Right hindlimb (tissue), 1 donor: ENCODE measurements around the gene CYP21A2.
"Not testable (repeated sequence)": the region's sequence is repeated elsewhere in the genome, so short reads cannot be mapped to it uniquely, and the experiment has no call there.

Experiments used
- DNase-seq: peaks from one replicate; pipeline ENCODE4 v3.0.0-alpha.2; 2018

CYP21A2 gene

GRCh38 chr6:32056254-32056653, 18.0 kb downstream of the CYP21A2 start:
- peak; percentile 14 for DNase-seq

- DNase-seq, result peak; percentile 13
Observed at GRCh38 chr6:32057966-32058365, 19.8 kb downstream of the CYP21A2 start.

DNA sequence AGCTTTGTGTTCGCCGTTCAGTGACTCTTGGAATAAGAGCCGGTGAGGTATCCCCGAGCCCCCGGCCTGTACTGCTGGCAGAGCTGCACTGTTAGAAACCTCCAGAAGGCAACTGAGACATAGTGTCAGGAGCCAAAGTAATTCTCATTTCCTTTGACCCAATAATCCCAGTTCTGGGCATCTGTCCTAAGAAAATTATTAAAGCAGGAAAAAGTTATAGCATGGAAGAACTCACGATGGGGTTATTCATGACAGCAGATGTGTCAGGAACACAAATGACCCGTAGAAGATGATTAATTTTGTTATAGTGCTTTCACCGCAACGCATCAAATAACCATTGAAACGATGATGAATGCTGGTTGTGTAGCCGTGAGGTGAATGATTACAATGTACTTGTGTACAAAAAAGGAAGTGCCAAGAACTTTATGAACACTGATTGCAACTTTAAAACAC, 20.3 kb downstream of the CYP21A2 start:
- DNase-seq, result peak; percentile 63

DNA sequence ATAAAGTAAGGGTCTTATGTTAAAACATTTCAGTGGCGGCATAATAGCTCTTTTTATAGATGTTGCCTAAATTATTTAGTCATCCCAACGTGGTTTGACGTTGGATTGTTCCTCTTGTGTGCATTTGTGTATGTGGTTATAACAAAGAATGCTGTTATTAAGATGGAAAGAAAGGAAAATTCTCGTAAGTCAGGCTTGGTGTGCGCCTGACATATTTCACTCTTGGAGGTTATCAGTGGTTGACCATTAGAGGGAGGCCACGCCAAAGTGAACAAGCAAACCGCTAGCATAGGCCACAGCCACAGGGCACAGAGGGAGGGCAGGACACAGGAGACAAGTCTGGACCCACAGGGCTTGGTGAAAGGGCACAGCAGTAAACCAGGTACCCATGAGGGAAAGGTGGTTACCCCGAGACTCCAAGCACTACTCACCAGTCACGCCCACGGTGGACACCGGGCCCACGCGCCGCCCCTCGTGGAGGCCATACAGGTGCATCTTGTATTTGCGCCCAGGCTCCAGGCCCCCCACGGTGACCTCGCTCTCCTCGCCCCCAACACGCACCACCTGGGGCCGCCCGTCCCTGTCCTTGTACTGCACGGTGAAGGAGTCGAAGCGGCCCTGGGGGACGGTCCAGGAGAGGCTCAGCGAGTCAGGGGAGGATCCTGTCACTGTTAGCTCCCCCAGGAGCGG, 22.9 kb downstream of the CYP21A2 start:
- DNase-seq, result peak; percentile 12

GRCh38 chr6:32064706-32065105, 26.5 kb downstream of the CYP21A2 start:
- DNase-seq, result no peak

DNA sequence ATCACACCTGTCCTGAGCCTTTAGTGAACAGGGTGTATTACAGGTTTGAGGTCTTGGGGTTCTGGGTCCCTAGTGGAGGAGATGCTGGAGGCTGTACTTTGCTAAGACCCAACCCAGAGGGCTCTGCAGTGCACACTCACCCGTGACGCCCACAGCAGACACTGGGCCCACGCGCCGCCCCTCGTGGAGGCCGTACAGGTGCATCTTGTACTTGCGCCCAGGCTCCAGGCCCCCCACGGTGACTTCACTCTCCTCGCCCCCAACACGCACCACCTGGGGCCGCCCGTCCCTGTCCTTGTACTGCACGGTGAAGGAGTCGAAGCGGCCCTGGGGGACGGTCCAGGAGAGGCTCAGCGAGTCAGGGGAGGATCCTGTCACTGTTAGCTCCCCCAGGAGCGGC, 29.3 kb downstream of the CYP21A2 start:
- not testable (repeated sequence) for DNase-seq

DNA sequence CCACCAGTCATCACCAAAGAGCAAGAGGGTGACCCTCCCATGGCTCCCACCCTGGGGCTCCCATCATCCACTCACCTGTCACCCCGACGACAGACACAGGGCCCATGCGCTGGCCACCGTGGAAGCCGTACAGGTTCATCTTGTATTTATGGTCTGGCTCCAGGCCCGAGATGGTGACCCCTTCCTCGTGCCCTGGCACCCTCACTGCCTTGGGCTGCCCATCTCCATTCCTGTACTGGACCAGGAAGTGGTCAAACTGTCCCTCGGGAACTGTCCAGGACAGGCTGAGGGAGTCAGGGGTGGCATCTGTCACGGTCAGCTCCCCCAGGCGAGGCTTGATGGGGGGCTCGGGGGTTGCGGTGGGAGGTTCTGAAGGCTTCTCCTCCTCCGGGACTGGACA, 30.1 kb downstream of the CYP21A2 start:
- DNase-seq, result not testable (repeated sequence)

- DNase-seq, result no peak
Observed at GRCh38 chr6:32068867-32069266, 30.7 kb downstream of the CYP21A2 start.

- DNase-seq, result peak; percentile 20
Observed at GRCh38 chr6:32069460-32069859, 31.2 kb downstream of the CYP21A2 start.

- DNase-seq, result peak; percentile 10
Observed at GRCh38 chr6:32069878-32070515, 31.8 kb downstream of the CYP21A2 start.

DNA sequence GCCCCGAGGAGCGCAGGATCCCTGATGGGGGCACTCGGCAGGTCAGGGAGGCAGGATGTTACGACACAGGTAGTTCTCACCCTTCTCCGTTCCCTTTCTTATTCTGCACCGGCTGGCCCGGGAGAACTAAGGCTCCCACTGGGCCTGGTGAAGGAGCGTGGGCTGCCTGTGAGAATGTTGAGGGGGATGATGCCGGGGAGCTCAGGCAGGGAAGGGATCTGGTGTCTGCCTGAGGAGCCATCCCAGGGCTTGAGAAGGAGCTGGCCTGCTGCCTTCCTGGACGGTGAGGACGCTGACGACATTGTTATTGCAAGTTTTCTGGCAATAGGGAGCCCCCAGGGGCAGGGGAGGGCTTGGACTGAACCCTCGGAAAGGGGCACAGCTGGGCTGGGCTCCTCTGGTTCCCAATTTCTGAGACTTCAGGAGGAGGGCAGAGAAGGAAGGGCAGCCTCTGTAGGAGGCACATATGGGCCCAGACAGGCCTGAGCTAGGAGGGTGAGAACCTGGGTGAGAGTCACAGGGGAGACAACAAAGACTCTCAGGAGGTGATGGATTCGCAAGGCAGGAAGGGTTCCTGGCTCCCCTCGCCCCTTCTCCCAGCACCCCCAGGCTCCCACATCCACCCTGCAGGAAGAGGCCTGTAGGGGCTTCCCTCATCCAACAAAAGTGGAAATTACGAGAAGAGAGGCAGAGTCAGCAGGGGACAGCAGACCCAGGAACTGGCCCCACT, 32.8 kb downstream of the CYP21A2 start:
- peak; percentile 86 for DNase-seq

- DNase-seq, result peak; percentile 57
Observed at GRCh38 chr6:32073101-32073500, 34.9 kb downstream of the CYP21A2 start.

DNA sequence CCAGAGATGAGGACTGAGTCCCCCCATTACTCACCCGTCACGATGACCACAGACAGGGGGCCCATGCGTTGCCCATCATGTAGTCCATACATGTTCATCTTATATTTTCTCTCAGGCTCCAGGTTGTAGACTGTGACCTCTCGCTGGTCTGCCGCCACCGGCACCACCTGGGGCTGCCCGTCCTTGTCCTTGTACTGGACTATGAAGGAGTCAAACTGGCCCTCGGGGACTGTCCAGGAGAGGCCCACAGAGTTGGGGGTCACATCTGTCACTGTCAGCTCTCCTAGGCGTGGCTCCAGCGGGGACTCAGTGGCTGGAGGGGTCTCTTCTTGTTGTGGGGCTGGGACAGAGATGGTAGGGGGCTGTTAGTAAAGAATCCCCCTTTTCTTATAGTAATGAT, 35.4 kb downstream of the CYP21A2 start:
- peak; percentile 19 for DNase-seq

DNA sequence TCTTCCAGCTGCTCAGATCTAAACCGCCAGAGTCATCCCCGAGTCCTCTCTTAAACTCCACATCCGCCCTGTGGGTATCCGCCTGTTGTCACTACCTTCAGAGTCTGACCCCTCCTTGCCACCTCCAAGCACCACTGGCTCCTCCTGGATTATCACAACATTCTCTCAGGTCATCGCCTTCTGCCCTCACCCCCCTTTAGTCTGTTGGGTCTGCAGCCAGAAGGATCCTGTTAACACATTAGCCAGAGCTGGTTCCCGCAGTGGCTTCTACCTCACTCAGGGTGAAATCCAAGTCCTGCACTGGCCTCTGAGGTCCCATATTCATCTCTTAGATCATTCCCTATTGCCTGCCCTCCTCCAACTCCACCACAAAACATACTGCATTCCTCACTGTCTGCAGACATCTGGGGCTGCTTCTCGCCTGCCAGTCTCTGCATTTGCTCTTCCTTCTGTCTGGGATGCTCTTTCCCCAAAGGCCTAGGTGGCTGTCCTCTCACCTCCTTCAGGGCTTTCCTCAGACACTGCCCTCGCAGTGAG, 36.8 kb downstream of the CYP21A2 start:
- peak; percentile 29 for DNase-seq

DNA sequence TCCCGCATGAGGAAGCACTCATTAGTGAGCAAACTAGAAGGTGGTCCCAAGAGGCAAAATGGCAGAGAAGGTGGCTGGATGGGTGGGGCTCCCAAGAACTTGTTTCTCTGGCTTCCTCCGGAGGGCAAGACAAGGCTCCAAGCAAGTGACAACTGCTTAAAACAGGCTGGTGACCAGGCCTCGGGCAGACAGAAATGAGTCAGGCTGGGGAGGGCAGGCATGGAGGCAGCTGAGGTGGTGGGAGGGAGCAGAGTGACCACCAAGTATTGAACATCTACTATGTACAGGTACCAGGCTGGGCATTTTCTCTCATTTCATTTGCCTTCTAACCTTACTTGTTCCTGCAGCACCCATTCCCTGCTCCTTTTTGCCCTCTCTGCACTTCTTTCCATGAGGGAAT, 37.6 kb downstream of the CYP21A2 start:
- DNase-seq, result peak; percentile 19

DNA sequence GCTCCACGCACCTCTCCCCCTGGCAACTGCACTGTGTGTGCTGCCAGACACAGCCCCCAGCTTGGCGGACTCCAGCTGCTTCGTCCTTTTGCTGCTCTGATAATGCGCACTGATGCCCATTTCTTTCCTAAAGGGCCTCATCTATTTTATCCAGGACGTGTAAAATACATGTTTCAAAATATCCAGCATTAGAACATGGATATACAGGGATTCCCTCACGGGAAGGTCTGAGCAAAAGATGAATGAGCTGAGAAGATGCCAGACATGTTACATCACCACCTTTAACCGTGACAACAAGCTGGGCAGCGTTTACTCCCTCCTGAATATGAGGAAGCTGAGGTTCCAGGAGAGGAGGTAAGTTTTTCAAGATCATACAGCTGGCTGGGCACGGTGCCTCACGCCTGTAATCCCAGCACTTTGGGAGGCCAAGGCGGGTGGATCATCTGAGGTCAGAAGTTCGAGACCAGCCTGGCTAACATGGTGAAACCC, 38.1 kb downstream of the CYP21A2 start:
- DNase-seq, result peak; percentile 82

GRCh38 chr6:32079566-32080290, 41.5 kb downstream of the CYP21A2 start:
- no peak for DNase-seq

GRCh38 chr6:32081168-32081990, 43.2 kb downstream of the CYP21A2 start:
- peak; percentile 91 for DNase-seq

- peak; percentile 62 for DNase-seq
Observed at GRCh38 chr6:32082478-32082877, 44.3 kb downstream of the CYP21A2 start.

GRCh38 chr6:32082935-32083334, 44.7 kb downstream of the CYP21A2 start:
- peak; percentile 46 for DNase-seq
